Muscle of leg (tissue), 11 donors: ENCODE data around the gene ANKFN1. TPM values are rescaled to one million over a fixed set of nuclear protein-coding genes. Genes with fewer than 3 reads are reported as not detected.
"Not testable (repeated sequence)": the region's sequence is repeated elsewhere in the genome, so short reads cannot be mapped to it uniquely, and the experiment has no call there.

Source experiments
- DNase-seq: peaks from one replicate; pipeline ENCODE4 v3.0.0; 2013
- H3K27ac ChIP-seq: one replicate; pipeline ENCODE4 v1.5.1; 2013; ENCODE audit warnings: mild to moderate bottlenecking, low read length, control low read depth
- H3K27me3 ChIP-seq: one replicate; pipeline ENCODE4 v1.6.1; 2013; ENCODE audit warnings: low read length; ENCODE audit not compliant: control insufficient read depth, insufficient read depth
- H3K36me3 ChIP-seq: one replicate; pipeline ENCODE4 v1.6.1; 2013; ENCODE audit warnings: low read length; ENCODE audit not compliant: control insufficient read depth, insufficient read depth
- H3K4me1 ChIP-seq: one replicate; pipeline ENCODE4 v1.6.1; 2013; ENCODE audit warnings: low read length; ENCODE audit not compliant: control insufficient read depth, insufficient read depth
- H3K4me3 ChIP-seq: one replicate; pipeline ENCODE4 v1.5.1; 2013; ENCODE audit warnings: low read length, control low read depth
- H3K9me3 ChIP-seq: replicated peaks from 2 replicates; pipeline ENCODE4 v1.6.1; 2013; ENCODE audit warnings: low read depth, low read length; ENCODE audit not compliant: control insufficient read depth
- WGBS: methylation state at CpG from one replicate; pipeline ENCODE4 v1.1.5; 2013; ENCODE audit warnings: missing lambda C conversion rate; ENCODE audit not compliant: insufficient coverage; 5-methylcytosine and 5-hydroxymethylcytosine counted together
- polyA plus RNA-seq, 8 donors: library from polyadenylated mRNA; unstranded; fragments of 120-200 nt; gene quantifications; one replicate each; pipeline versions ENCODE4 v1.2.1 to v1.2.3, GENCODE V29; 2013; ENCODE audit warnings: inconsistent platforms in 1 of 8, low replicate concordance in 1 of 8; ENCODE audit not compliant: insufficient read length in 8 of 8, insufficient read depth in 1 of 8
- total RNA-seq: library from RNA; stranded (reverse); fragments of 120-200 nt; gene quantifications from one replicate; pipeline ENCODE4 v1.2.4, GENCODE V29; 2013

ANKFN1 gene
- total and polyA plus RNA-seq, 9 donors, result 0.10 to 0.91 (median 0.39) TPM

- no peak overlapping the region for H3K4me3 ChIP-seq
- H3K27me3 ChIP-seq, result no peaks in the 10 kb centered on the region
- WGBS, result 100% methylated on average over 1 of the region's 3 CpGs
- no peaks in the 10 kb centered on the region for H3K4me1 ChIP-seq
- no peaks in the 10 kb centered on the region for H3K9me3 ChIP-seq
- H3K36me3 ChIP-seq, result no peaks in the 10 kb centered on the region
- H3K27ac ChIP-seq, result no peak overlapping the region
- DNase-seq, result no peak
Measured at GRCh38 chr17:56274491-56274890, 121.2 kb downstream of the ANKFN1 start.

DNA sequence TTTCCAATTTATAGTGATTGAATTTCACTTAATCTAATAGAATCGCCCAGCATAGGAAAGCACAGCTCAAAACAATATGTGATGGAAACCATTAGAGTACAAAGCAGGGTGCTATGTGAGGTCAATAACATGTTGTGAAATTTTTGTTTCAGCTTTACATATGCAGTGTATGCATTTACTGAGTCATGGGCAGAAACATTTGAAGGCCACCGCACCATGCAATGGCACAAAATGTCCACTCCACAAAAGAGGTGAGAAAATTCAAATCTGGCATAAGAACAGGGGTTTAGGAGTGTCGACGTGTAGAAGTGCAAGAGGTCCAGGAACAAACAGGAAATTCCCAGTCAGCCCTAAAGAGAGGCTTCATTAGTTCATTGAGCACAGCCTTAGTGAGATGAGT lies 131.2 kb downstream of the ANKFN1 start:
- Histone ChIP-seq H3K4me1 (no peaks in the 10 kb centered on the region), H3K9me3 (no peaks in the 10 kb centered on the region), H3K36me3 (no peaks in the 10 kb centered on the region), H3K4me3 (no peak overlapping the region), H3K27ac (no peak overlapping the region), H3K27me3 (no peaks in the 10 kb centered on the region)
- WGBS, result no CpG with 5 or more reads among the region's 4 CpGs
- no peak for DNase-seq

- not testable (repeated sequence) for H3K27ac ChIP-seq, H3K27me3 ChIP-seq, H3K4me1 ChIP-seq, H3K9me3 ChIP-seq, DNase-seq, H3K36me3 ChIP-seq, H3K4me3 ChIP-seq
- WGBS, result 50% methylated on average over 1 of the region's 3 CpGs
Measured at GRCh38 chr17:56288786-56289185, 135.5 kb downstream of the ANKFN1 start.

- Histone ChIP-seq H3K4me3 (no peak overlapping the region), H3K9me3 (no peaks in the 10 kb centered on the region), H3K27ac (no peak overlapping the region), H3K27me3 (no peaks in the 10 kb centered on the region), H3K4me1 (no peaks in the 10 kb centered on the region), H3K36me3 (no peaks in the 10 kb centered on the region)
- 68% methylated on average over 5 of the region's 6 CpGs for WGBS
- DNase-seq, result no peak
Measured at GRCh38 chr17:56289321-56289720, 136.0 kb downstream of the ANKFN1 start.

GRCh38 chr17:56290101-56290801 lies 137.0 kb downstream of the ANKFN1 start:
- H3K27me3 ChIP-seq, result no peaks in the 10 kb centered on the region

DNA sequence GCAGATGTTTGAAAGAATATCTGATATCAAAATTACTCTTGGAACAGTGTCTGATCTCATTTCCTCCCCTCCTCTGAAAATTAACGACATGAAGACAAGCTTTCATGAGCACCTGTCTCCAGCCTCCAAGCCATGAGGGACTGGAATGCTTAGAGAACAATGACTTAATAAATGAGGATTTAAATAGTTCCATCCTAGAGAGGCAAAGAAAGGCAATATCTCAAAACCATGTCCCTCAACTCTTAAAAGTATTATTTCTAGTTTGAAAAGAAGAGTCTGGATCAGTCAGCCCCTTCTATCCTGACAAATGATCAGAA lies 137.5 kb downstream of the ANKFN1 start:
- no peaks in the 10 kb centered on the region for H3K27me3 ChIP-seq
- no peaks in the 10 kb centered on the region for H3K36me3 ChIP-seq
- H3K27ac ChIP-seq, result no peak overlapping the region
- peak; percentile 12 for DNase-seq
- no peak overlapping the region for H3K4me3 ChIP-seq
- no CpG with 5 or more reads among the region's 1 CpG for WGBS
- H3K4me1 ChIP-seq, result no peaks in the 10 kb centered on the region
- H3K9me3 ChIP-seq, result no peaks in the 10 kb centered on the region

More at GRCh38 chr17:56290101-56290801, 137.0 kb downstream of the ANKFN1 start:
- Histone ChIP-seq H3K9me3 (no peaks in the 10 kb centered on the region), H3K4me1 (no peaks in the 10 kb centered on the region), H3K27ac (no peak overlapping the region), H3K36me3 (no peaks in the 10 kb centered on the region), H3K4me3 (no peak overlapping the region)
- WGBS, result no CpG with 5 or more reads among the region's 2 CpGs
- peak; percentile 4 for DNase-seq

DNA sequence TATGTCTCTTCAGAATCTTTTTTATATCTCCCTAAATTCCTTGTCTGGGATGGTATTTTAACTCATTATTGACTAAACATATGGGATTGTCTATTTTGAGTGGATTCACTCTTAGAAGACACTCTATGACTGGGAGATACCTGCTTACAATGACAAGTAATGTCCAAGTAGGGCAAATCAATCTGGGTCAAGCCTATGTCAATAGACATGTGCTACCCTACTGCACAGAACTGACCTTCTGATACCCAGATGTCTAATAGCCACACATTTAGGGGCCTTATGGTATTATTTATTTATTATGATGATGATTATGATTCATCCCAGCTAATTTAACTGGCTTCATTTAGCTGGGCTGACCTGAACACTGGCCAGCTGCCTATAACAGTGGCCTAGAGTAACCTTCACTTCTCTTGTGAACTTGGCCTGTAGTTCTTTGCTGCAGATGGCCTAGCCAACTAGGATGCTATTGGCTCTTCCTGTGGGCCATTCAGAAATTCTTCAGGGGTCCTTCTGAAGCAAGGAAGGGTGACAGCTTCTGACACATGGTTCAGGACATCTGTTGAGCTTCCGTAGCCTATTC lies 138.0 kb downstream of the ANKFN1 start:
- no peaks in the 10 kb centered on the region for H3K9me3 ChIP-seq
- DNase-seq, result peak; percentile 4
- WGBS, result no CpG with 5 or more reads among the region's 1 CpG

DNA sequence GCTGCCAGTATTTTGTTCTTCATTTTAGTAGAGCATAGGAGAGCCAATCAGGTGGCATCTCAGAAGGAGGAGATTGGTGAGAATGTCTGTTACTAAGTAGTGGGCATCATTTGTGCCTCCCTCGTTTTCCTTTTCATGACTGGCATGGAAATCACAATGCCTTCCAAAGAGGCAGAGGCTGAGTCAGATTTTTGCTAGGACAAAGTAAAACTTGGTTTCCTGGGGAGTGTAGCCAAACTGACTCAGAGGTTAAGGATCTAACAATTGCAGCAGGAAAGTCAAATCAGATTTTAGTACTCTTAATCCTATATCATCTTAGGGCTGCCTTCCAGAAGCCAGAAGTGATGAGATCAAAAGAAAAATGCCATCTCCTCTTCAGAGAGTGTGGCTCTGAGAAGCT lies 138.7 kb downstream of the ANKFN1 start:
- no CpG with 5 or more reads among the region's 1 CpG for WGBS
- no peaks in the 10 kb centered on the region for H3K9me3 ChIP-seq
- H3K27me3 ChIP-seq, result no peaks in the 10 kb centered on the region

More for the DNA sequence above, 138.0 kb downstream of the ANKFN1 start:
- no peaks in the 10 kb centered on the region for H3K27me3 ChIP-seq
- H3K4me1 ChIP-seq, result no peaks in the 10 kb centered on the region
- H3K27ac ChIP-seq, result no peak overlapping the region
- no peaks in the 10 kb centered on the region for H3K36me3 ChIP-seq
- no peak overlapping the region for H3K4me3 ChIP-seq

DNA sequence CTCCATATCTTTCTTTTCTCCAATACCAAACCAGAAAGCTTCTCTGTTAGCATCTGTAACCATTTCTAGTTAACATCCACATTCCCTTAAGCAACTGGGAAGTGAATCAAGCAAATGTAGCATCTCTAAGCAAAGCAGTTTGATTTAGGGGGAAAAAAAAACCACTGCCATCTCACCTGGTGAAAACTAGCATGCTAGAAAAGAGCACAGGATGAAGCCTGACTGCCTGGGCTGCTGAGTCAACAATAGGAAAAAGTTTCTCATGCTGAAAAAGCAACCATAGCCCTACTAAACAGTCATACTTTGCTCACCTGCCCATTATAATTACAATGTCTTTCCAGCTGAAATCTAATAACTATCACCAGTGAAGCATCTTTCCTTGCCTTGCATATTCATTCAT lies 139.3 kb downstream of the ANKFN1 start:
- Histone ChIP-seq H3K9me3 (no peaks in the 10 kb centered on the region), H3K27ac (no peak overlapping the region), H3K36me3 (no peaks in the 10 kb centered on the region), H3K4me3 (no peak overlapping the region), H3K4me1 (no peaks in the 10 kb centered on the region), H3K27me3 (no peaks in the 10 kb centered on the region)
- no peak for DNase-seq

More for the DNA sequence above, 138.7 kb downstream of the ANKFN1 start:
- H3K4me3 ChIP-seq, result no peak overlapping the region
- no peaks in the 10 kb centered on the region for H3K4me1 ChIP-seq
- H3K36me3 ChIP-seq, result no peaks in the 10 kb centered on the region
- DNase-seq, result no peak
- H3K27ac ChIP-seq, result no peak overlapping the region

- 22% methylated on average over 6 of the region's 7 CpGs for WGBS
- Histone ChIP-seq H3K9me3 (no peaks in the 10 kb centered on the region), H3K36me3 (no peaks in the 10 kb centered on the region), H3K4me3 (no peak overlapping the region), H3K27ac (no peak overlapping the region), H3K27me3 (no peaks in the 10 kb centered on the region), H3K4me1 (no peaks in the 10 kb centered on the region)
- DNase-seq, result no peak
Measured at GRCh38 chr17:56297184-56297583, 143.9 kb downstream of the ANKFN1 start.

DNA sequence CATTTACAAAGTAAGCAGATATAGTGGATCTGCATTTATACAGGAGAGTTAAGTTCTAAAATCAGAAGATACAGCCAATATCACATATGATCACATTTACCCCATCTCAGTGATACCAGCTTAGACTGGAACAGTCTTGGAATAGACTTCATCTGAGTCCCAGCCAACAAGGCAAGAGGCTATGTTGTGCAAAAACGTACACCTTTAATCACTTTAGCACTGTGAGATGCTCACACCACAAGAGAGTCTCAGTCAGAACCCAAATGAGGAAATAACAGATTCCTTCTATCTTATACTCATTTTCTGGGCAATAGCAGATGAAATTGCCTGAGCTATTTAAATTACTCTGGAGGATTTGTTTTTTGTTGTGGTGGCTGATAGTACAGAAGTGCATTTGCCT lies 145.6 kb downstream of the ANKFN1 start:
- Histone ChIP-seq H3K4me1 (no peaks in the 10 kb centered on the region), H3K27me3 (no peaks in the 10 kb centered on the region), H3K4me3 (no peak overlapping the region), H3K9me3 (no peaks in the 10 kb centered on the region), H3K27ac (no peak overlapping the region), H3K36me3 (no peaks in the 10 kb centered on the region)
- no peak for DNase-seq
- WGBS, result no CpG with 5 or more reads among the region's 1 CpG
